ENCODE results near the gene TNIP1.

The TNIP1 gene

DNA sequence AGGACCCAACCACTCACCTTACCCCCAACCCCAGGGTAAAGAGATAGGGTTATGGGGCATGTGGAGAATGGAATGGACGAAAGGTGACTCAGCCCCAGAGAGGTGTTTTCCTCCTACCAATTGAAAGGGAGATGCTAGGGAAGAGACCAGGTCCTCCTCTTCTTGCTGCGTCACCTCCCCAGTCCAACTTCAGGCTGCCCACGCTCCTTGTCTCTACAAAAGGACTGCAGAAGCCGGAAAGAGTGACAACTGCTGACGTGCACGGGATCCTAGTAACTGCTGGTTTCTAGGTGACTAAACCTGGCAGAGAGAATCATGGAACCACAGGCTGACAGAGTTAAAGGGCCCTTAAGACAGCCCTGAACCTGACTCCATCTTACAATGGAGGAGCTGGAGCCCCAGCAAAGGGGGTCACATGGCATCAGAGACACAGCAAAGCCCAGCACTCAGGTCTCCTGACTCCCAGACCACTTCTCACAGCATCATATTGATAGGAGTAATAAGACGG, 58.3 kb downstream of the TNIP1 start:
- no peak for DNase-seq (ENCODE audit: low read depth)

DNA sequence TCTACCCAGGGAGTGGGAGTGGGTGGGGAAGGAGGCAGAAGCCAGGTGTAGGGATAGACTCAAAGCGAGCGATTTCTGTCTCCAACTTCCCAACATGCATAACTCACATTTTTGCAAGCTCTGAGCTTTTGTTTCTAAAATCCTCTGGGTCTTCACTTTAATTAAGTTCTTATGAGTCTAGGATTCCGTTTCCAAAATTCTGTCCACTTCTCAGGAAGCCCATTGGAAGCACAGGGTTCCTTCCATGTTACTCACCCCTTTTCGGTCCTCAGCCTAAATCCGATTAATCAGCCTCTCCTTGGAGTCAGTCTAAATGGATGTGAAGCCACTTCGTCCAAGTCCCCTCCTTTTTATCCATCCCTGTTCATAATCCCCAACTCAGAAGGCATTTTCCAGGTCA, 59.1 kb downstream of the TNIP1 start:
- DNase-seq (ENCODE audit: low read depth), result no peak

GRCh38 chr5:151020304-151021110, 60.3 kb downstream of the TNIP1 start, which contains the start of gene GPX3:
Gene GPX3 (plus strand): TSS chr5:151020591. CDS start chr5:151020655, 64 bp downstream.
- DNase-seq (ENCODE audit: low read depth), result peak; percentile 47

- DNase-seq (ENCODE audit: low read depth), result no peak
Observed at GRCh38 chr5:151019331-151019730, 61.5 kb downstream of the TNIP1 start.

DNA sequence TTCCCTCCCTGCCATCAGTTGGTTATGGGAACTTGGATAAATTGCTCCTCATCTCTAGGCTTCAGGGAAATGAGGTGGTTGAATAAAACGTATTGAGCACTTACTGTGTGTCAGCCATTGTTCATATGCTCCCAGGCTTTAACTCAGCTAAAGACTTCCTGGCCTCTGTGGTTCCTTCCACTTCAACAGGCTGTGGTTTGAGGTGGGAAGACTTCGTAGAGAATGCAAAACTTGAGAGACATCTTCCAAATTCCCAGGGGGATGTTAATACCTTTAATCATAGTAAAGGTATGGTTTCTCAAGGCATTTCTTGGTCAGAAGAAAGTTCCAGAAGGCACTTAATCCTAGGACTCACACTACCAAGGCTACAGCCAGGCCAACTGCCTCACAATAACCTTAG, 62.0 kb downstream of the TNIP1 start:
- no peak for DNase-seq (ENCODE audit: low read depth)

GRCh38 chr5:151017897-151018296, 62.9 kb downstream of the TNIP1 start:
- no peak for DNase-seq (ENCODE audit: low read depth)

DNA sequence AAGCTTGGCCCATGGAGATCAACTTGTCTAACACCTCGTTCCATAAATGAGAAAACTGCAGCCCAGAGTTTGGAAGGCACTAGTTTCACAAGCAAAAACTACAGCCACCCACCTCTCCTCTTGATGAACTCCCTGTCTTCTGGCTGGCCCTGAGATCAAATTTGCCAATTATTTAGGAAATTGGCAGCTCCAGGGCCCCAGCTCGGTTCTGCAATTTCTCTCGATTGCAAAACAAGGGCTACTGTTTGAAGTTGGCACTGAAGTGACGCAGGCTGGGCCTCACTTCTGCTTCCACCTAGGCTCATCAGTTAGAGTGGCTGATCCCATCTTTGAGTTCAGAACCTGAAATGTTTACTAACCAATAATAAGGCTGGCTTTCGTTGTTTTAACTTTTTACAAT, 64.1 kb downstream of the TNIP1 start:
- DNase-seq (ENCODE audit: low read depth), result peak; percentile 66

DNA sequence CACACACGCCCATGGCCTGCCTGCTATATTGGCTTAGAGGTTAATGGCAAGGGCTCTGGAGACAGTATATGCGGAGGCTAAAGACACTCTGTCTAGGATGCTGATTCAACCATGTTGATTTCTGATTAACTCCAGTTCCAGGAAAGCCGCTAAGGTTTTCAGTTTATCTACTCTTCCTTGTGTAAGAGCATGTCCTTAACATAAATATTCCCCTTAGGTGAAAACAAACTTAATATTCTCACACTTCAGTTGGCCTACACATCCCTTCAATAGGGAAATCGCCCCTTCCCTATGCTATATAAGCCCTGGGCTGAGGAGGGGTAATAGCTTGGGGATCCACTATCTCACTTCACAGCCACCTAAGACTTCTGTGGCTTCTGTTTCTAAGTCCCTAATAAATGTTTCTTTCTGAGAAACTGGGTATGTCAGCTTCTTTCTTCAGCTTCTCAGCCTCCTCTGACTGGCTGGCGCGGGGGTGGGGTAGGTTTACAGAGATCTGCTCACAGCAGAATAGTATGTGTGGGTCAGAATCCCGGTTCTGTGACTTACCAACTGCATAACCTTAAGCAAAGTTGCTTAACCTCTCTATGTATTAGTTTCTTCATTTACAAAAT, 64.8 kb downstream of the TNIP1 start:
- DNase-seq (ENCODE audit: low read depth), result no peak

DNA sequence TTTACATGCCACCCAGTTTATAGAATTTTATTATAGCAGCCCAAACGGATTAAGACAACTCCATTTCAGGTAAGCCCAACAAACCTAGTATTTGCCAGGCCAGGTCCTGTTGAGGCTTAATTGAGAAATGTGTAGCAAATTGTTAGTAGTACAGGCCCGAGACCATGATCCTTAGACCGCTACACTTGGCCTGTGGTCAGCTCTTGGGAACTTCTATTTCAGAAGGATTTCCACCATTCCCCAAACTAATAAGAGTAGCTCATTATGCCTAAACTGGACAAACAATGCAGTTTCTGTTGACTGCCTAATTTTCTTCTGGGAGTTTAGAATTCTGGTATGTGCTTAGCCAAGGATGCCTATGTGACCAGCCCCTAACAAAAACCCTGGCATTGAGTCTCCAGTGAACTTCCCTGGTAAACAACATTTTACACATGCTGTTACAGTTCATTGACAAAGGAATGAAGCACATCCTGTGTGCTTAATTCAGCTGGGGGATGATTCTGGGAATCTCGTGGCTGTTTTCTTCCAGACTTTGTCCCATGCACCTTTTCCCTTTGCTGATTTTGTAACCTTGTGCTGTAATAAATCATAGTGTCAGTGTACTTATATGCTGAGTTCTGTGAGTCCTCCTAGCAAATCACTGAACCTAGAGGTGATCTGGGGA, 66.0 kb downstream of the TNIP1 start:
- DNase-seq (ENCODE audit: low read depth), result peak; percentile 79

DNA sequence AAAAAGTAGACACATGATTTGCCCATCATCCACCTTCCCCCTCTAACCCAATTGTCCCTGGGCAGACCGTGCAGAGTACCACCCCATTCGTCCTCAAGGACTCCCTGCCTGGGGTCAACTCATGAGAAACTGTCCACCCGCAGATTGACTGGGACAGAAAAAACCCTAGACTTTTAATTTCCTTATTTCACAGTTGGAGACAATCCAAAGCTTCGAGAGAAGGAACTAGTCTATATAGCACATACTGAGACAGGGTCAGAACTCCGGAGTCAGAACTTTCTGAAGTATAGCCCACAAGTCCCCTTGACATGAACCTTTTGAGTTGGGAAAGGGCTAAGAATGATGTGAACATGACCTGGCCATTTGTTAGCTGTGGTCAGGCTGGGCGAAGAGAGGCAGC, 68.0 kb downstream of the TNIP1 start:
- DNase-seq (ENCODE audit: low read depth), result no peak

- DNase-seq (ENCODE audit: low read depth), result no peak
Observed at GRCh38 chr5:151008906-151009305, 71.9 kb downstream of the TNIP1 start.

DNA sequence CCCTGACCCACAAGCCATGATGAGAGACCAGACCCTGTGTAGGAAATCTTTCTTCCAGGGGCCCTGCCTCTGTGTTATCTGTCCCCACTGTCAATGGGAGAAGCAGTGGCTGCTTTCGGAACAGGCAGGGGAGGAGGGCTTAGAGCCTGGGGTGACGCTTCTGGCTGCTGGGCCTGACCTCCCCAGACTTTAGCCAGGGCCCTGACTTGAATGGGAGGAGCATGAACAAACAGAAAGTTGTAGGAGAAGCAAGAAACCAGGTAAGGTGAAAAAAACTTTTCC, 72.7 kb downstream of the TNIP1 start:
- no peak for DNase-seq (ENCODE audit: low read depth)

DNA sequence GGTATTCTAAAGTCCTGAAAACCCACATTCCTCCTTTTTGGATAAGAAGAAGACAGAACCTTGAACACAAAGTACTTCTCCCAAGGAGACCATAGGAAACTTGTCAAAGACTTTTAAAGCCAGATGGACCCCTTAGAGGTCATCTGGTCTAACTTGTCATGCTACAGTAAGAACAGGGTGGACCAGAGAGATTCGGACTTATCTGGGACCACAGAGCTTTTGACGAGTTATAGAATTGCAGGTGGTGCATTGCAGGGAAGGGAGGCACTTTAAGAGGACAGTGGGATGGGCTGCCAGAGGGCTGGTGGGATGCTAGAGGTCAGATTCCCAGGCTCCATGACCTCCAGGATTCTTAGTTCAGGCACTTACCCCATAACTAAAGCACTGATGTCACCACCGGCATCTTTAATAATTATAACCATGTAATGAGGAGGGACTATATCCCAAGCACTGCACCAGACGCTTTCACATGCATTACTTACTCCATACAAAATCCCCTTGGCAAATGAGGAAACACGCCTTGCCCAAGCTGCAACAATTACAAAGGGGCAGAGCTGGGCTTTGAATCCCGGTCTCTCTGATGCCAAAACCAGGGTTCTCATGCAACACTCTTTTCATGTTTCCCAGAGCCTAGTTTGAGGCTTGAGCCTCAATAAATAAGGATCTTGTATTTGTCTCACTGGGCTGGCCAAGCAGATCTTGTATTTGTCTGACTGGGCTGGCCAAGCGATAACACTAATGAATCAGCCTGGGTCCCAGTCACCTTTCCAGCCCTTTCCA, 73.2 kb downstream of the TNIP1 start:
- DNase-seq (ENCODE audit: low read depth), result no peak

DNA sequence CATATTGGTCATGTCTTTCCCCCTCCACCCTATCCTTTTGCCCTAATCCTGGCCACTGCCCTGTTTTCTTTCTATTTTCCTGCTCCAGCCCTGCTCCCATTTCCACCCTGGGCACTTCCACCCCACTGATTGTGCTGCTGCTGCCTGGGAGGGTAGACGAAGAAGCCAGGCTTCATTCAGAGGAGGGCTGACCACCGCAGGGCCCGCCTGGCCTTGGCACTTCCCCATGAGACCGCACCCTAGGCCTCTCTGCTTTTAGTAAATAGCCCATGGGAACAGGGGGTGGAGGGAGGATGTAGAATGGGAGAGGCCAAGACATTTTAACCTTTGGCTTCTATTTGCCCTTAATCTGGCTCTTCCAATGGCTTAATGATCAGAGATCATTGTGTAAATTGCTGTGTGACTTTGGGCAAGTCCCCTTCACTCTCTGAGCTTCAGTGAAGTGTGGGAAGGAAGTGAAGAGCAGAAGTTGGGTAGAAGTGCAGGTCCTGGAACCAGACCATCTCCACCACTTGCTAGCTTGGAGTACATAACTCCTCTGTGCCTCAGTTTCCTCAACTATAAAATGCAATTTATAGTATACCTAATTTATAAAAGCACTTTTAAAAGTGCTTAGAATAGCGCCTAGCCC, 74.0 kb downstream of the TNIP1 start:
- no peak for DNase-seq (ENCODE audit: low read depth)

DNA sequence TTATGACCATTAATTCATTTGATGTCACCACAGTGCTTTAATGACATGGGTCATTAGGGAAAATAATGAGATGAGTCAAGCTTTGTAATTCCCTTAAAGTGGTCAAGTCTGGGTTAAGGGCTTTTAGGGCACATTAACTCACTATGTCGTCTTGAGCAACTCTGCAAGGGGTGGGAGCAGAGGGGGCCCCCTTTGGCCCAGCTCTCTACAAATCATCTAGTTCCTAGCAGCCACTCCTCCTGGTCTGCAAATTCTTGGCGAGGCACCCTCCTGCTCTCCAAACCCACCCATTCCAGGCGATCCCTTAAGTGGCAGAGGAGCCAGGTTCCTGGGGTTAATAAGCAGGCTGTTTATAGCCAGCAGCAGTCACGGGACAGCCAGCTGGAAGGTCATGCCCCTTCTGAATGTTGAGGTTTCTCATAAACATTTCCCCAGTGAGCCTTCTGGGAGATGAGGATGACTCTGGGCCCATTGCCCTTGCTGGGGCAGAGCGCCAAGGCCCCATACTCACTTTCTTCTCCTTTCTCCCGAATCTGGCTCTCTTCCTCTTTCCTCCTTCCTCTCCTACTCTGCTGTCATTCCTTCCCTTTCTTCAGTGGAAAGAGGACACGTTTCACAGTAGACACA, 74.8 kb downstream of the TNIP1 start:
- DNase-seq (ENCODE audit: low read depth), result peak; percentile 90

DNA sequence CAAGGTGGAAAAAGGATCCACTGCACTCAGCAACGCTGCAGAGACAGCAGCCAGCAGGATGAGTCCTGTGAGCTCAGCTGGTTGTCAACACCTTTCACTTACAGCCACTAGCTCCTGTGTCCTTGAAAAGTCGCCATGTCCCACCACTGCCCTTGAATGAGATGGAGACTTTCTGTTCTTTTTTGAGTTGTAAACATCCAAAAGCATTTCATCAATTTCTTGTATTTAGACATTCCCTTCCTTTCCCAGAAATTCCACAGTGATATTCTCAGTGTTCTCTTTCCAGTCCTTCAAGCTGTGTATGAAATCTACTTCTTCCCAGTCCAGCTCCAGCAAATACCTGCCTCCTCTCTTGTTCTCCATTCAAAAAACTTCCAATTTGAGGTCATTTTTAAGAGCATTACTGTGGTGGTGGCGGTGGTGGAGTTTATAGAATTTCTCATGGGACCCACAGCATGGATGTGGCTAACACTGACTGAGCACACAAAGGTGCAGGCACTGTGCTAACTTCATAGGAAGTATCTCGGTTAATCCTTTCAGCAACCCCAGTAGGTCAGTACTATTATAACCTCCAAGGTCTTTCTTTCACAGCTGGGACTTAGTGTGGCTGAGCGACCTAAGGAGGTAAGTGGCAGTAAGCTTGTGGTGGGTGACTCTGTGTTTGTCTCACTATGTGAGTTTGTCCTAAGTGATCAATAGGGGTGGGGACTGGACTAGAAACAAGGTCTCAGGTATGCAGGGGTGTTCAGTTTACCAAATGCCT, 75.5 kb downstream of the TNIP1 start:
- DNase-seq (ENCODE audit: low read depth), result peak; percentile 14

DNA sequence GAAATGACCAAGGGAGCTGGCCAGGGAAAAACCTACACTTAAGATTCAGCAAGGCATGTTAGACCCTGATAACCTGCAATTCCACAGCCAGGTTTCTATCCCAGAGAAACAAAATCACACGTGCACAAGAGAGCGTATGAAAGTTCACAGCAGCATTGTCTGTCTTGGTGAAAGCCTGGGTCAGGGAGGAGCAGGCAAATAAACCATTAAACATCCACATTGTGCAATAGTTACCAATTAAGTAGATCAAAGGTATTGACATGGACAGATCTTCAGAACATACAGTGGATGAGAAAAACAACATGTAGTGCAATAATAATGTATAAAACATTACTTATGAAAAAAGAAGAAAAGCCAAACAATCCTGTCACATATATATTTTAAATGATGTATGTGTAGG, 76.3 kb downstream of the TNIP1 start:
- DNase-seq (ENCODE audit: low read depth), result no peak

DNA sequence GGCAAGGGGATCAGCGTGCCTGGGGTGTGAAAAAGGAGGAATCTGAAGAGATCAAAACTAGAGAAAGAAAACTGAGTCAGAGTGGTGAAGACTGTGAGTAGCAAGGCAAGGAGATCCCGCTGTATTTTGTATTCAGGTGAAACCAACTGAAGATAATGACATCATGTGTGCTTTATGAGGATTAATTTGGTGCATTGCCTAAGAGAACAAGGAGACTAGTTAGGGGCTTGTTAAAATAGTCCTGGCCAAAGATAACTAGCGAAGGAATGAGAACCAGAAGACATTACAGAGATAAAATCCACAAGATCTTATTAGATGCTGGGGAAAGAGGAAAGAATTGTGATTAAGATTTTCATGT, 77.4 kb downstream of the TNIP1 start:
- no peak for DNase-seq (ENCODE audit: low read depth)

DNA sequence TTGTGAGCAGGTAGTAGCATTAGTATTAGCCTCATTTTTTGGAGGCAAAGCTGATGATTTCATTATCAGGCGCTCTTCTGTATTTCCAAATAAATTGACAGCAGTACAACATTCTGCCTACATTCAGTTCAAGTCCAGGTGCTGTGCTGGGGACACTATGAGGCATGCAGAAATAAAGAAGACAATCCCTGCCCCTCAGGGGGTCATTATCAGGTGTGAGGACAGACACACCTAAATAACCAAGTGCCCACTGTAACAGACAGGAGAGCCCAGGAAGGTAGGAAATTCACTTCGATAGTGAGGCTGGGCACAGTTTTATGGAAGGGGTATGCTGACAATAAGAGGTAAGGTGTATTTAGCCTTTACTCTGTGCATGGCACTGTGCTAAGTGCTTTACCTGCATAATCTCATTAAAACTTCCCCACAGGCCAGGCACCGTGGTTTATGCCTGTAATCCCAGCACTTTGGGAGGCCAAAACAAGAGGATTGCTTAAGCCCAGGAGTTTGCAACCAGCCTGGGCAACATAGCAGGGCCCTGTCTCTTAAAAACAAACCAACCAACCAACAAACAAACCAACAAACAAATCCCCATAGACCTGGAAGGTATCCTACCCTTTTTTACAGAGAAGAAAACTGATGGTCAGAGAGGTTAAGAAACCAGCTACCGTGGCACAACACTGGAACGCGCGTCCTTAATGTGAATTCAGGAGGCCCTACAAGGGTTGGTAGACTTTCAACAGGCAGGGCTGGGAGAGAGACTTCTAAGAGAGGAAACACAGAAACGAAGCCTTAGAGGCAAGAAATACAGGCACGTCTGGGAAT, 77.9 kb downstream of the TNIP1 start:
- no peak for DNase-seq (ENCODE audit: low read depth)

DNA sequence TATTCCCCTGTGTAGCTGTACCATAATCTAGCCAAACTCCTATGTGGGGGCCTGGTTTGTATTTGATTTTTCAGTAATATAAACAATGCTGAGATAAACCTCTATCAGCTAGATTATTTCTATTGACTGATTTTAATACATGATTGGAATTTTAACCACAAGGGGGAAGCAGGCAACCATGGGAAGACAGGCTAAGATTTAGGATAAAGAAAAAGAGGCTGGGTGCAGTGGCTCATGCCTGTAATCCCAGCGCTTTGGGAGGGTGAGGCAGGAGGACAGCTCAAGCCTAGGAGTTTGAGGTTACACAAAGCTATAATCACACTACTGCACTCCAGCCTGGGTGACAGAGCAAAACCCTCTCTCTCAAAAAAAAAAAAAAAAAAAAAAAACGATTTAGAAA, 78.6 kb downstream of the TNIP1 start:
- DNase-seq (ENCODE audit: low read depth), result peak; percentile 38

All from fibroblast of gingiva (primary cell).